Measurements from ENCODE around the gene TK1.

TK1 gene

DNA sequence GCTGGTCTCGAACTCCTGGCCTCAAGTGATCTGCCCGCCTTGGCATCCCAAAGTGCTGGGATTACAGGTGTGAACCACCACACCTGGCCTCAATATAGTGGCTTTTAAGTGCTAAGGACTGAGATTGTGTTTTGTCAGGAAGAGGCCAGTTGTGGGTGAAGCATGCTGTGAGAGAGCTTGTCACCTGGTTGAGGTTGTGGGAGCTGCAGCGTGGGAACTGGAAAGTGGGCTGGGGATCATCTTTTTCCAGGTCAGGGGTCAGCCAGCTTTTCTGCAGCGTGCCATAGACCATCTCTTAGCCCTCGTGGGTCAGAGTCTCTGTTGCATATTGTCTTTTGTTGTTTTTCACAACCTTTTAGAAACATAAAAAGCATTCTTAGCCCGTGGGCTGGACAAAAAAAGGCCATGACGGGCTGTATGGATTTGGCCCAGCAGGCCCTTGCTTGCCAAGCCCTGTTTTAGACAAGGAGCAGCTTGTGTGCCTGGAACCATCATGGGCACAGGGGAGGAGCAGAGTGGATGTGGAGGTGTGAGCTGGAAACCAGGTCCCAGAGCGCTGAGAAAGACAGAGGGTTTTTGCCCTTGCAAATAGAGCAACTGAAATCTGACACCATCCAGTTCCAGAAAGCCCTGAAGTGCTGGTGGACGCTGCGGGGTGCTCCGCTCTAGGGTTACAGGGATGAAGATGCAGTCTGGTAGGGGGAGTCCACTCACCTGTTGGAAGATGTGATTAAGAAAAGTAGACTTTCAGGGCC is 32.7 kb upstream of the TK1 start:
- DNase-seq (ENCODE audit: low spot score), result no peak

DNA sequence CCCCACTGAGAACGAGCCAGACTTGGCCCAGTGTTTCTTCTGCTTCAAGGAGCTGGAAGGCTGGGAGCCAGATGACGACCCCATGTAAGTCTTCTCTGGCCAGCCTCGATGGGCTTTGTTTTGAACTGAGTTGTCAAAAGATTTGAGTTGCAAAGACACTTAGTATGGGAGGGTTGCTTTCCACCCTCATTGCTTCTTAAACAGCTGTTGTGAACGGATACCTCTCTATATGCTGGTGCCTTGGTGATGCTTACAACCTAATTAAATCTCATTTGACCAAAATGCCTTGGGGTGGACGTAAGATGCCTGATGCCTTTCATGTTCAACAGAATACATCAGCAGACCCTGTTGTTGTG is 27.8 kb upstream of the TK1 start:
- DNase-seq (ENCODE audit: low spot score), result no peak

DNA sequence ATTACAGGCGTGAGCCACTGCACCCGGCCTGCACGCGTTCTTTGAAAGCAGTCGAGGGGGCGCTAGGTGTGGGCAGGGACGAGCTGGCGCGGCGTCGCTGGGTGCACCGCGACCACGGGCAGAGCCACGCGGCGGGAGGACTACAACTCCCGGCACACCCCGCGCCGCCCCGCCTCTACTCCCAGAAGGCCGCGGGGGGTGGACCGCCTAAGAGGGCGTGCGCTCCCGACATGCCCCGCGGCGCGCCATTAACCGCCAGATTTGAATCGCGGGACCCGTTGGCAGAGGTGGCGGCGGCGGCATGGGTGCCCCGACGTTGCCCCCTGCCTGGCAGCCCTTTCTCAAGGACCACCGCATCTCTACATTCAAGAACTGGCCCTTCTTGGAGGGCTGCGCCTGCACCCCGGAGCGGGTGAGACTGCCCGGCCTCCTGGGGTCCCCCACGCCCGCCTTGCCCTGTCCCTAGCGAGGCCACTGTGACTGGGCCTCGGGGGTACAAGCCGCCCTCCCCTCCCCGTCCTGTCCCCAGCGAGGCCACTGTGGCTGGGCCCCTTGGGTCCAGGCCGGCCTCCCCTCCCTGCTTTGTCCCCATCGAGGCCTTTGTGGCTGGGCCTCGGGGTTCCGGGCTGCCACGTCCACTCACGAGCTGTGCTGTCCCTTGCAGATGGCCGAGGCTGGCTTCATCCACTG is 27.3 kb upstream of the TK1 start, which contains the start of gene BIRC5:
TSS of gene BIRC5 (plus strand) at position 238 of the 690 bp plus-strand sequence. CDS start at position 302, 64 bp downstream.
- peak; percentile 92 for DNase-seq (ENCODE audit: low spot score)

DNA sequence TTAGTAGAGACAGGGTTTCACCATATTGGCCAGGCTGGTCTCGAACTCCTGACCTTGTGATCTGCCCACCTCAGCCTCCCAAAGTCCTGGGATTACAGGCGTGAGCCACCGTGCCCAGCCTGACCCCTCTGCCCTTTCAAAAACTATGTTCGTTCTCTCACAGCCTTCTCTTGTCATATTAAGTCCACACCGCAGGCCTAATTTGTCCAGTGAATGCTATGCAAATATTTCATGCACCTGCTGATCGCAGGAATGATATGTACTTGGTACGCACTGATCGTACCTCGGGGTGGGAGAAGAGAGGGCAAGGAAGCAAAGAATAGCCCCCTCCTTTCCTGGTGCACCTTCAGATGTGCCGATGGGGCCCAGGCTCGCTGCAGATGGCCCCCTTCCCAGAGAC is 24.2 kb upstream of the TK1 start:
- DNase-seq (ENCODE audit: low spot score), result no peak

DNA sequence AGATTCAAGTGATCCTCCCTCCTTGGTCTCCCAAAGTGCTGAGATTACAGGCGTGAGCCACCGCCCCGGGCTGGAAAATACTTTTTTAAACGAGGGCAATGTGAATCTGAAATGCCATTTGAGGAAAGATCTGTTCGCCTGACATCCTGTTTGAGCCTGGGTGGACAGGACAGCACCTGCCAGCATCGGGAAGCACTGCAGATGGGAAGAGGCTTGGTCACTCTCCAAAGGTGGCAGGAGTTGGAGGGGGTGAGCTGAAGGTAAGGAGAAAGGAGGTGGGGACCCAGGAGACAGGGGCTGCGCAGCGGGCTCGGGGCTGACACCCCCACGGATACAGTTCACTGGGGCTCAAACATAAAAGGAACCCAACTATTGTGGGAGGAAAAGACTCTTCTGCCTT is 23.3 kb upstream of the TK1 start:
- no peak for DNase-seq (ENCODE audit: low spot score)

DNA sequence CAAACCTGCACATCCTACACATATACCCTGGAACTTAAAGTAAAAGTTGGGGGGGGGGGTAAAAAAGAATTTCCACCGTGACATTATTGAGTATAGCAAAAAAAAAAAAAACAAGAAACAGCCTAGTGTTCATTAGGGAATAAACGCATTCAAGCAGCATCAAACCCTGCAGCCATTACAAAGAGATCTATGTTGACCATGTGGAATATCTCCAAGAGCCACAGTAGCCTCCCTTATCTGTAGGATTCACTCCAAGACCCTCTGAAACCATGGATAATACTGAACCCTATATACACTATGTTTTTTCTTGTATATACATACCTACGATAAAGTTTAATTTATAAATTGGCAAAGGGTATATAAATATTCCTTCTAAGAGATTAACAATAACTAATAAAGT is 21.6 kb upstream of the TK1 start:
- no peak for DNase-seq (ENCODE audit: low spot score)

DNA sequence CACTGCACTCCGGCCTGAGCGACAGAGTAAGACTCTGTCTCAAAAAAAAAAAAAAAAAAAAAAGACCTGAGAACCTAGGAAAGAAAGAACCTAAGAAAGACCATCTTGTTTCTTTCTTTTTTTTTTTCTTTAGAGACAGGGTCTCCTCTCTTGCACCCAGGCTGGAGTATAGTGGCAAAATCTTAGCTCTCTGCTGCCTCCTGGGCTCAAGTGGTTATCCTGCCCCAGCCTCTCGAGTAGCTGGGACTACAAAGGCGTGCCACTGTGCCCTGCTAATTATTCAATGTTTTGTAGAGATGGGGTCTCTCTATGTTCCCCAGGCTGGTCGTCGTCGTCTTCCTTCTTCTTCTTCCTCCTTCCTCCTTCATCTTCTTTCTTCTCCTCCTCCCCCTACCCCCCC is 19.4 kb upstream of the TK1 start:
- DNase-seq (ENCODE audit: low spot score), result no peak

DNA sequence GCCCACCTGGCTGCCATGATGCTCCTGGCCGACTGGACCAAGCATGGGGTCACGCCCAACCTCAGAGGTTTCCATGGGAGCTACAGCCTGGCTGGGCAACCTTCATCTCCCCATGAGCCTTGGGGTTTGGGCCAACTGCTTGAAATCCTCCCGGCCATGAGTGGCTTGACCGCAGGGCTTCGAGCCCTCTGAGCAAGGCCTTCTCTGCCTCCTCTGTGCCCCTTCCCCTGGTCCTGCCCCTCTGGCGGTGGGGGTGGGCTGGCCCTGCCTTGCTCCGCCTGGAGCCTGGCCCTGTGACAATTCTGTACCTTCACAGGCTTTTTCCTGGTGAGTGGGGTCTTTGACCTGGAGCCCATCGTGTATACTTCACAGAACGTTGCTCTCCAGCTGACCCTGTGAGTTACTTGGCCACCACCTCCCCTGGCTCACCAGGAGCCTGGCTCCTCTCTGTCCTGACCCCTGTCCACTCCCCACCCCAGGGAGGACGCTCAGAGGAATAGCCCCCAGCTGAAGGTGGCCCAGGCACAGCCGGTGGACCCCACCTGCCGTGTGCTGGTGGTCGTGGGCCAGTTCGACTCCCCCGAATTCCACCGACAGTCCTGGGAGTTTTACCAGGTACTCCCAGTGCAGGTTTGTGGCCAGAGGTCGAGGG is 18.4 kb upstream of the TK1 start:
- no peak for DNase-seq (ENCODE audit: low spot score)

DNA sequence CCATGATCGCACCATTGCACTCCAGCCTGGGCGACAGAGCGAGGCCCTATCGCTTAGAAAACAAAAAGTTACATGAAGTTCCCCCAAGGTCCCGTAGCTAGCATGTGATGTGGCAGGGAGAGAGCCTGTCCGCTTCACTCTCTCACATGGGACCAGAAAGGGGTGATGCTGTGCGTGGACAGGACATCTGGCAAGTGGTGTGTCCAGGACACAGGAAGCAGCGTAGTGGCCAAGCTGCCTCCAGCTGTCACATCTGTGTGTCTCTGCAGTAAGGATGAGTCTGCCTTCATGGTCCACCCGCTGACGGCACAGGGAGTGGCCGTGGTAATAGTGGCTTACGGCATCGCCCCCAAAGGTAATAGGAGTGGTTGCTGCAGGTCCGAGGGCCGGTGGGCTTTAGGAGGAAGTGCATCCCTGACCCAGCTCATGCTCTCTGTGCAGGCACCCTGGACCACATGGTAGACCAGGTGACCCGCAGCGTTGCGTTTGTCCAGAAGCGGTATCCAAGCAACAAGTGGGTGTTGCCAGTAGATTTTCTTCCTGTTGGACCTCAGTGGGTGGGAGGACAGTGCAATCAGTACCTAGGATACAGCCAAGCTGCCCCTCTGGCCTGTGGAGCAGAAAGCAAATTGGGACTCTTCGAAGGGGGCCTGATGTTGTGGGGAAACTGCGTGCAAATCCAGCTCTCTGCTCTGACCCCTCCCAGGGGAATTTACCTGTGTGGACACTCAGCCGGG is 17.7 kb upstream of the TK1 start:
- no peak for DNase-seq (ENCODE audit: low spot score)

DNA sequence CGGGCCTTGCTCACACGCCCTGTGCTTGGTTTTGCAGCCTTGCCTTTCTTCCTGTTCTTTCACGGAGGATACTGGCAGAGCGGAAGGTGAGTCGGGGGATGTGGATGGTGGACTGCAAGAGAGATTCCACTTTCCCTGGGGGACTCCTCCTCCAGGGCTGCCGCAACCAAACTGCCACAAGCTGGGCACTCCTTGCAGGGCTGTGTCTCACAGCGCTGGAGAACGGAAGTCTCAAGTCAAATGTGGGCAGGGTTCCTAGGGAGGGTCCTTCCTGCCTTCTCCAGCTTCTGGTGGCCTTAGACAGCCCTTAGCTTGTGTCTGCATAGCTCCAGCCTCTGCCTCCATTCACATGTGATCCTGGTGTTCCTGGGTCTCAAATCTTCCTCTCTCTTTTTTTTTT is 15.8 kb upstream of the TK1 start:
- DNase-seq (ENCODE audit: low spot score), result no peak

DNA sequence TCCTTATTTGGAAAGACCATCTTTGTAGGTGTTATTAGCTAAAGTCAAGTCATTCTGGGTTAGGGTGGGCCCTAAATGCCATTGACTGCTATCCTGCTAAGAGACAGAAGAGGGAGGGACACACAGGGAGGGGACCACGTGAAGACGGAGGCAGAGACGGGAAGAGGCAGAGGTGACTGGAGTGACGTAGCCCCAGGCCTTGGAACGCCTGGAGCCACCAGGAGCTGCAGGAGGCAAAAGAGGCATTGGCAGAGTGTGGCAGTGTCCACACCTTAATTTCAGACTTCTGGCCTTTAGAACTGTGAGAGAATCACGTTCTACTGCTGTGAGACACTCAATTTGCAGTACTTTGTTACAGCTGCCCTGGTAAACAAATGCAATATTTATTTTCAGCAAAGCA is 13.6 kb upstream of the TK1 start:
- no peak for DNase-seq (ENCODE audit: low spot score)

DNA sequence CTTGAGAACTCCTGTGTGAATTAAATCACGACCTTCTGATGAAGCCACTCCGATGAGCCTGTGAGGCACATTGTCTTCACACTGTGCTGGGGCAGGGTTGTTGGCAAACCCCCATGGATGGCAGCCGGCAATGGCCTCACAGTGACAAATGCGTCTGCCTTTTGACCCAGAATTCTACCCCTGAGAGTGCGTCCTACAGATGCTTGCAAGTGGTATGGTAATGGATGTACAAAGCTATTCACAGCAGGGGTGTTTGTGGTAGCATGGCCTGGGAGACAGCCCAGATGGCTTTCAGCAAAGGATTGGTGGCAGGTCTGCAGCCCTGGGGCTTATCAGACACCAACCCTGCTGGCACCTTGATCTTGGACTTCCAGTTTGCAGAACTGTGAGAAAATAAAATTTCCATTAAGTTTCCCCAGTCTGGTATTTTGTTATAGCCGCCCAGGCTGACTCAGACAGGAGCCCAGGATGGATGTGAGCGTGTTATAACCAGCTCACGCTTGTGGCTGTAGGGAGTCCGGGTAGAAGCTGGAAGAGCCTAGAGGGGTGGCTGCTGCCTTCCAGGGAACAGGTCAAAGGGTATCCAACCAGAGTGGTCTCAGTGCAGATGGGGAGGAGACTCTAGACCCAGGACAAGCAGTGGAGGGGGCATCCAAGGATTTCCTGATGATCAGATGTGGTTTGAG is 10.4 kb upstream of the TK1 start:
- no peak for DNase-seq (ENCODE audit: low spot score)

DNA sequence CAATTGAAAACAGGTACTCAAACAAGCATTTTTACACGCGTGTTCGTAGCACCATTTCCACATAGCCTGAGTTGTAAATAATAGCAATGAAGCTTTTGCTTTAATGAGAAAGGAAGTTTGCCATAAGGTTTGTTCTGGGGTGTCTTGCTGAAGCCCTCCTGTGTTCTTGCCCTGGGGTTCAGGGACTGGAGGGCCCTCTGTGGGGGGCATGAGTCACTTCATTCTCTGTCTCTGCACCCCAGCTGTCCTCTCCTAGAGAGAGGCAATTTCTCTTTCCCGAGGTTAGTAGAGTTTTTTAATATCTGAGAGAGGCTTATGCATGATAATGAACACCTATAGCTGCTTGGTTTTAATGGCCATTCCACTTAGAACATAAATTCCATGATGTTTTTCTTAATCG is 9.9 kb upstream of the TK1 start:
- DNase-seq (ENCODE audit: low spot score), result no peak

DNA sequence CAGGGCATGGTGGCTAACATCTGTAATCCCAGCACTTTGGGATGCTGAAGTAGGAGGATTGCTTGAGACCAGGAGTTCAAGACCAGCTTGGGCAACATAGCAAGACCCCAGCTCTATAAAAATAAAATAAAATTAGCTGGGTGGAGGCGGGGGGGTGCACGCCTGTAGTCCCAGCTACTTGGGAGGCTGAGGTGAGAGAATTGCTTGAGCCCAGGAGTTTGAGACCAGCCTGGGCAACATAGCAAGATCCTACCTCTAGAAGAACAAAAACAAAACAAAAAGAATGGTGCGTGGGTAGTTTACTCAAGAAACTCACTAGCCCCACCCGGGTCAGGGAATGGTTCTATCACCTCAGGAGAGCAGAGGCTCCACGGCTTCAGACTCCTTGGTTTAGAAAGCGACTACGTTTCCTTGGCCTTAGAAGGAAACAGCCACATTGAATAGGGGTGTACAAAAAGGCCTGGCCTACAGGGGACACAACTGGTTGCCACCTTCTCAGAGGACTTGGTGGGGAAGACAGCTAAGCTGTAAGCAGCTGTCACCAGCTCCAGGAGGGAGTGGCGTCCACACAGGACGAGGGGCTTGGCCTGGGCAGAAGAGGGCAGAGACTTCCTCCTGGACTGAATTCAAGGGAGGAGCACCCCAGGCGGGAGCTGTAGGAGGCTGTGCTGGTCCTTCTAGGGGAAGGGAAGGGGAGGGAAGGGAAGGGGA is 716 bp downstream of the TK1 start:
- no peak for DNase-seq (ENCODE audit: low spot score)

DNA sequence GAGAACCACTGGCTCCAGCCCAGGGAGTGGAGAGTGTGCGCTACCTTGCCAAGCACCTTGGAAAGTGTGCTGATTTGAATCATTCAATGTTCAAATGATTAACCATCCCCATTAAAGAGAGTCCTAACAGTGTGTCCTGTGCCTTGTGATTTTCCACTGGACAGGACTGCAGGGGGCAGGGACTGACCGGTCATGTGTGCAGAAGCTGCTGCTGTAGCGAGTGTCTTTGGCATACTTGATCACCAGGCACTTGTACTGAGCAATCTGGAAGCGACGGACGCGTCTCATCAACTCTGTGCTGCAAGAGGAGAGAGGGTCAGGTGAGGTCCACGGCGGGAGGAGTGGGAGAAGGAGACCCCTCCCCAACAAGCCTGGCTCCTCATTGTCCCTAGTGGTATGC is 2.0 kb downstream of the TK1 start:
- no peak for DNase-seq (ENCODE audit: low spot score)

DNA sequence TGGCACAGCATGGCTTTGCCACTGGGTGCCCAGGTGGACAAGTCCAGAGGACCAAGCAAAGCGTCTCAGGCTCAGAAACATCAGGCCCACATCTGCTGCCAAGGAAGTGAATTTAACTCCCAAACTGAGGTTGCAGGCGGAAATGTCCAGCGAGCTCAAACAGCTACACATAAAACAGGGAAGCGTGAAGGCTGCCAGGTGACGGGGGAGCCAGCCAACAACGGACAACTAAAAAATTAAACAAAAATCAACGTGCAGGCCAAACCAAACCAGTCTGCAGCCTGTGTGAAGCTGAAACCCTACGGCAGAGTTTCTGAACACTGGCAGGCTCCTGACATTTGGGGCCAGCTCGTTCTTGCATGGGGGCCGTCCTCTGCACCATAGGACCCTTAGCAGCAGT is 2.5 kb downstream of the TK1 start:
- no peak for DNase-seq (ENCODE audit: low spot score)

DNA sequence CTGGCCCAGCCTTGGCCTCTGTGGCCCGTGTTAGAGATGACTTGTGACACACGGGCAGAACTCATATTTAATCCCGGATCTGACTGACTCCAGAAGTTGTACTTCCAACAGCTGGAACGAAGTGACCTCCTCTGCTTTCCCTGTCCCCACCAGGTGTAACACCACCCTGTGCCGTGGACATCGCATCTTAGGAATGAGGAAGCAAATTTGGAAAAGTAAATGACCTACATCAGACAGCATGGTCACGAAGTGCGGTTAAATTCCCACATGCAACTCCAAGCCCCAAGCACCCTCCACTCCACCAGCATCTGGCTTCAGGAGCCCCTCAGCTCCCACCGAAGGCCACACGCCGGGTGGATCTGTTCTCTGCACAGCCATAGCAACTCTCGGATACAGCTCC is 2.9 kb downstream of the TK1 start:
- DNase-seq (ENCODE audit: low spot score), result no peak

DNA sequence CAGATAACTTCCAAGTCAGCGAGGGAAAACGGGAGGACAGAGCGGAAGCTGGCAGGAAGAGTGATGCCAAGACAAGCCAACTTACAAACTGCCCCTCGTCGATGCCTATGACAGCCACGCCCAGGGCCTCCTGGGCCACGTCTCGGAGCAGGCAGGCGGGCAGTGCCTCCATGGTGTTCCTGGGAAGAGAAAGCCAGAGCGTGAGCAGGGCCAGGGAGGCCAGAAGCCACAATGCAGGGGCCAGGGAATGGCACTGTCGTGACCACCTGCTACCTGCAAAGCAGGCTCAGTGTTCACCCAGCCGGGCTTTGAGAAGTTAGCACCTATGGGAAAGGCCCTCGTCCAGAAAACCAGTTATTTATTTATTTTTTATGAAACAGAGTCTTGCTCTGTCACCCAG is 4.3 kb downstream of the TK1 start:
- no peak for DNase-seq (ENCODE audit: low spot score)

DNA sequence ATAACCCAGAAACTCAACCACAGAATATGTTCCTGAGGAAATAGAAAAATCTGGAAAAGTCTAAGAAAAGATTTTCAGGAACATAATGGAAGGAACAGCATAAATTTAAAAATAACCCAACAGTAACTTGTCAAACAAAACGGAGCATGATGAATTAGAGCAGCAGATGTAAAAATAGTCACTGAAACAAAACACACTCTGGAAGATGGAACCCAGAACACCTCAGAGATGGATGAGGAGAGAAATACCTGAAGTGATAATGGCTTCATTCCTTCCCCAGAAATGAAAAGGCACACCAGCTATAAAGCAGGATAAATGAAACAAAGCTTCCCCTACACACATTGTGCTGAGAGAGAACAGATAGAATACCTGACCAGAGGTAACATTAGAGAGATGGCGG is 6.3 kb downstream of the TK1 start:
- no peak for DNase-seq (ENCODE audit: low spot score)

DNA sequence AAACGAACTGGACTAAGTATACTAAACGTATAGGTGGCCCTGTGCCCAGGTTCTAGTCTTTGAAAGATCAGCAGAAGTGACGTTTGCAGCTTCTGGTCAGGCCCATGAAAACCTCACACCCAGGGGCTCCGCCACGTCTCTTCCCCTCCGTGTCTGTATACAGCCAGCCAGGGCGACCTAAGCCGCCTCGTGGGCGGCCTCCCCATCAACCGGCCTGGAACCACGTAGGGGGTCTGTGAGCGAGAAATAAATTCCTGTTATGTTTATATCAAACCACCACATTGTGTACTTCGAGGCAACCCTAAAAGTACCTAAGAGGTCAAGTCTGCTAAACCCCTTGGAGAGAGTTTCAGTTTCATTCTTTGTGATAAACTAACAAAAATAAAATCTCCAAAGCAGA is 6.8 kb downstream of the TK1 start:
- DNase-seq (ENCODE audit: low spot score), result no peak

DNA sequence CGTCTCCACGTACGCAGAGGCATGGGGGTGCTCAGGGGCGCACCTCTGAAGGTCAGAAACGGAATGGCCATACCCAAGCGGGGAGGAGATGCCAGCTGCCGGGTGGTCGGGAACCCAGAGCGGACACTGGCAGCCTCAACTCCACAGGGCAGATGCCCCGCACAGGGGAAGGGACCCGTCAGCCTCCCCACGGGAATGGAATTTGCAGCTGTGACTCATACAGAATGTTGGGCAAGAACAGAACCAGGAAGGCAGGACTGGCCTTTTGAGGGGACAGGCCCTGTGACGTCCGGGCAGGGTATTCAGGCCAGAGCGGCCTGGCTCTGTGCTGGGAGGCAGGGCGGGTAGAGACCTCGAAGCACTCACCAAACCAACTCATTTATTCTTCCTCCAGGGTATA is 7.5 kb downstream of the TK1 start:
- DNase-seq (ENCODE audit: low spot score), result no peak
